ENCODE data around the gene STX18.

DNA sequence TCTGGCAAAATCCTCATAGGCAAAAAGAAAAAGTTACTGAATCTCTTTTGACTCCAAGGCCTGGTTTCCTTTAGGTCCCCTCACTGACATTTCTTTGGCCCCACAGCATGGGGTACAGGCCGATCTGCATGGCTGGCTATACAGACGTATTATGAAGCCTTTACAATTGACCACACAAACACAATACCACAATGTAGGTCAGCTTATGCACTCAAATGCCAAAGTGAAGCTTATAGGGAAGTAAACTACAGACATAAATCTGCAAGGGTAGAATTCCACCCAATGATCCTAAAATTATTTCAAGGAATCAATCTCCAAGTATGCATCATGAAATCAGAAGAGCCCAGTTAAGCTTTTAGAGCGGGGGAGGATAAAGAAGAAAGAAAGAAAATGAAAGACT is 20.7 kb downstream of the STX18 start:
- no peak for TF ChIP-seq POLR2AphosphoS5 (IDR thresholded peaks at IDR 0.05; ENCODE audit: borderline replicate concordance, low read depth, low read length)
- TF ChIP-seq EZH2 (IDR thresholded peaks at IDR 0.05) = no peak
- no peak for TF ChIP-seq FOXP2 (optimal IDR thresholded peaks at IDR 0.05; ENCODE audit: control extremely low read depth, extremely low read length, insufficient read depth)
